ENCODE data around the gene IL1B.

IL1B gene

GRCh38 chr2:112828251-112828691 is 8.3 kb downstream of the IL1B start:
- no peak for DNase-seq

GRCh38 chr2:112827604-112828185 is 8.9 kb downstream of the IL1B start:
- DNase-seq = no peak

GRCh38 chr2:112827009-112827408 is 9.6 kb downstream of the IL1B start:
- no peak for DNase-seq

GRCh38 chr2:112825706-112826105 is 10.9 kb downstream of the IL1B start:
- DNase-seq = no peak

- no peak for DNase-seq
Measured at GRCh38 chr2:112824694-112825085, 11.9 kb downstream of the IL1B start.

- no peak for DNase-seq
Measured at GRCh38 chr2:112821682-112822081, 14.9 kb downstream of the IL1B start.

- no peak for DNase-seq
Measured at GRCh38 chr2:112821142-112821541, 15.4 kb downstream of the IL1B start.

- no peak for DNase-seq
Measured at GRCh38 chr2:112820343-112820742, 16.2 kb downstream of the IL1B start.

GRCh38 chr2:112819081-112819480 is 17.5 kb downstream of the IL1B start:
- no peak for DNase-seq

GRCh38 chr2:112818094-112818902 is 18.3 kb downstream of the IL1B start:
- DNase-seq = no peak

GRCh38 chr2:112817082-112817689 is 19.4 kb downstream of the IL1B start:
- DNase-seq = no peak

- DNase-seq = peak; percentile 7
Measured at GRCh38 chr2:112814278-112814677, 22.3 kb downstream of the IL1B start.

GRCh38 chr2:112813280-112813966 is 23.2 kb downstream of the IL1B start:
- no peak for DNase-seq

GRCh38 chr2:112812318-112813267 is 24.0 kb downstream of the IL1B start:
- peak; percentile 70 for DNase-seq

GRCh38 chr2:112811841-112812306 is 24.7 kb downstream of the IL1B start:
- DNase-seq = peak; percentile 49

GRCh38 chr2:112811276-112811831 is 25.2 kb downstream of the IL1B start:
- no peak for DNase-seq

- DNase-seq = no peak
Measured at GRCh38 chr2:112809112-112809511, 27.5 kb downstream of the IL1B start.

GRCh38 chr2:112807233-112807807 is 29.3 kb downstream of the IL1B start:
- DNase-seq = no peak

- no peak for DNase-seq
Measured at GRCh38 chr2:112805542-112805941, 31.0 kb downstream of the IL1B start.

GRCh38 chr2:112803691-112804521 is 32.7 kb downstream of the IL1B start:
- peak; percentile 49 for DNase-seq

Data from amniotic stem cell (primary cell).